CD4-positive, alpha-beta T cell treated with Interleukin-15 for 1 hour (primary cell): ENCODE results near the gene TRPC1.
A peak's percentile ranks its signal among the peaks of the same experiment; 100 is the strongest.

Source experiments
- DNase-seq: peaks from one replicate; pipeline ENCODE4 v3.0.0-alpha.2; 2020

The TRPC1 gene

GRCh38 chr3:142768338-142768737 lies 44.5 kb downstream of the TRPC1 start:
- DNase-seq, result no peak

- no peak for DNase-seq
These were observed 54.1 kb downstream of the TRPC1 start for GRCh38 chr3:142777927-142778326.

DNA sequence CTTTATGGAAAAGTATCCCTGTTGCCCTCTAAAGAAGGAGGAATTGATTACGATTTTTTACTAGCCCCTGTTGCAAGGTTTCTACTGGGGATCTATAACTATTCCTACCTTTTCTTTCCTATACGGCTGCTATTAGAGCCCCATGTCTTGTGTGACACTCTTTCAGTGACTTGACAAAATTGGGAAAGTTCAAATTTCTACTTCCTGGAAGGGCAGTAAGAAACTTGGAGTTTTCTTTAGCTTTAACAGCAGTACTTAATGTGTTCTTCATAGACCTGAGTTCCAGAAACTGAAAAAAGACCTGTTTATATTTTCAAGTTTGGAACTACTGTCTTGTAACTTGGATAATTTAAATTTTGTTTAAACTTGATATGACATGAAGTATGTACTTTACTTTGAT lies 54.7 kb downstream of the TRPC1 start:
- DNase-seq, result no peak

DNA sequence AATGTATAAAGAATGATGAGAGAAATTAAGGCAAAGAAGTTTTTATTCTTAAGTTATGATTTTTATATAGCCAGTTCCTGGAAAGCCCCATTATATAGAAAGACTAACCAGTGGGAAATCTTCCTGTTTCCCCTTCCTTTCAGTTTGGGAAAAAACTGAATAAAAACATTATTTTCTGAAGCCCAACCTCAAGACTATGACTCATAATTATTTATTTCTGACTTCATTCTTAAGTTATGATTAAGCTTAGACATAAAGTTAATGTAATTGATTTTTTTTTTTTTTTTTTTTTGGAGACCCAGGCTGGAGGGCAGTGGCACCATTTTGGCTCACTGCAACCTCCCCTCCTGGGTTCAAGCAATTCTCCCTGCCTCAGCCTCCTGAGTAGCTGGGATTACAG lies 55.8 kb downstream of the TRPC1 start:
- DNase-seq, result no peak

DNA sequence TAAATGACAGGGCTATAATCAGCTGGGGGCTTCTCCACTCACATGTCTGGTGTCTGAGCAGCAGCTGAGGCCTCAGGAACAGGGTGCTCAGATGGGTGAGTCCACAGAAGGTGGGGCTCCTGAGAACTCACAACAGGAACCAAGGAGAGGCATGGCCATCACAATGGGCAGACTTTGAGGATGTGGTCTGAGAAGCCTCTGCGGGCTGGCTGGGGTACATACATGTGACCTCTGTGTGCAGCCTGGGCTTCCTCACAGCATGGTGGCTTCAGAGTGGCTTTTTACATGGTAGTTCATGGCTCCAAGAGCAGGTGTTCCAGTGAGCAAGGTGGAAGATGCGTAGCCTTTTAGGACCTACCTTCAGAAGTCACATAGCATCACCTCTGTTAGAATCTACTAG lies 58.8 kb downstream of the TRPC1 start:
- DNase-seq, result no peak

DNA sequence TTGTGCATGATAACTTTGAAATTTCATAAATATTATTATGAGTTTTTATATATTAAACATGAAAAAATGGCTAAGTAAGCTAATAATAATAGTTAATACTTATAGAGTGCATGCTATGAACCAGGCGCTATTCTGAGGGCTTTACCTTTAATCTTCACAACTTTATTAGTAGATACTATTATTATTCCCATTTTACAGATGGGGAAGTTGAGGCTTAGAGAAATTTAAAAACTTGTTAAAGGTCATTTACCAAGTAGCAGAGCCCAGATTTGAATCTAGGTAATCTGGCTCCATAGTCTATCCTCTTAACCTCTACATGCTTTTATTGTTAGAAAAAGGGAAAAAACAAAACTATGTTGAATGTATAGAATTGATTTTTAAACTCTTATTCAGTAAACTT lies 60.4 kb downstream of the TRPC1 start:
- DNase-seq, result no peak

DNA sequence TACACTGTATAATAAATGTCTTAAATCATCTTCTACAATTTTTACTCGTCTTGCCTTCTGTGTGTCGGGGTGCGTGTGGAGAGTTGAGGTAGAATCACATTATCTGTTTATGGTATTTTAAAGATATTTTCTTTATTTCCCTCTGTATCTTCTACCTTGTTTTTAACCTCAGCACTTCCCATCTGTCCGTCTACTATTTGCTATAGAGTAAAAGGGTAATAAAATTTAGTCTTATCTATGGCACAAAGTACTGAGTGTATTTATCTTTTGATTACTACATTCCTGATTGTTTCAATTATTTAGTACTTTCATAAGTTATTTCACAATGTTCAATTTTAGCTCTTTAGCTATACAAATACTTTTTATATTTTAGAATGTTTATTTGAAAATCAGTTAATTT lies 62.2 kb downstream of the TRPC1 start:
- no peak for DNase-seq

GRCh38 chr3:142787719-142788118 lies 63.9 kb downstream of the TRPC1 start:
- DNase-seq, result no peak

DNA sequence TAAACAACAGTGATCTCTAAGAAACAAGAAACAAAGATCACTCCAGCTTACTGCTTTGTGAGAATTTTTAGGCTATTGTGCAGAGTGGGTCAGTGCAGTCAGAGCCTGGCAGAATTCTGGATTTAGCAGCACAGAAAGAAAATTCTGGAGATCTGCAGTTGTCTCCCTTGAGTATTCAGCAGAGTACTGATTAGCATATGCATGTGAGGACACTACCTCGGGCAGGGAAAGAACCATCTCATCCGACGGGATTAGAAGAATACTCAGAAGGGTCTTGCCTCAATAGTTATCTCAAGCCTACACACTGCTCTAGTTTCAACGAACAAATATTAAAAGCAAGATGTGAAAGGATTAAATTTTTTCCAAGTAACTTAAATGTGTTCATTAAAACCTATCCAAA lies 70.7 kb downstream of the TRPC1 start:
- DNase-seq, result no peak

DNA sequence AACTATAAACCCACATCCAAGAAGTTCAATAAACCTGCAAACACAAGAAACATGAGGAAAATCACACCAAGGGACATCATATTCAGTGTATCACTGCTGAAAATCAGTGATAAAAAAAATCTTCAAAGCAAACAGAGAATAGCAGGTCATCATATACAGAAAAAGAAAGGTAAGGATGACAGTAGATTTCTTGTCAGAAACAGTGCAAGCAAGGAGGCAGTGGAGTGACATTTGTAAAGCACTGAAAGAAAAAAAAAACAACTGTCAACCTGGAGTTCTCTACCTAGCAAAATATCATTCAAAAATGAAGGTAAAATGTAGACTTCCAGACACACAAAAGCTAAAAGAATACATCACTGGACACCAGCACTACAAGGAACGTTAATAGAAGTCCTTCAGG lies 71.5 kb downstream of the TRPC1 start:
- DNase-seq, result no peak

- DNase-seq, result no peak
These were observed 73.0 kb downstream of the TRPC1 start for GRCh38 chr3:142796823-142797222.

DNA sequence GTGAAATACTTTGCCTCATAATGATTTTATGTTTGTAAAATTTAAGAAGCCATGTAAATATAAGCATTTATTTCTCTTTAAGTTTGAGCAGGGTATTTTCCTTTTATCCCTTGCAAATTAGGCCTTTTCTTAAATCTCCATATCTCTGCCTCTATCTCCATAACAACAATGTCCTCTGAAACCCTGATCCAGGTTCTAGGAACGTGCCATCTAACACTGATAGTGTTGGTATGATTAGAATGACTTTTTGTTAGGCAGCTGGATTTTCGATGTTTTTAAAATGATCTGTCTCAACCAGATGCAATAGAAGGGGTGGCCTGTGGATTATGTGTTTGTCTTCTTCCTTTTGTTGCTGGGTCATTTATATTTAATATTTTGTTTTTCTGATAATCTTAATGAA lies 77.9 kb downstream of the TRPC1 start:
- DNase-seq, result no peak

- no peak for DNase-seq
These were observed 79.1 kb downstream of the TRPC1 start for GRCh38 chr3:142802891-142803290.

DNA sequence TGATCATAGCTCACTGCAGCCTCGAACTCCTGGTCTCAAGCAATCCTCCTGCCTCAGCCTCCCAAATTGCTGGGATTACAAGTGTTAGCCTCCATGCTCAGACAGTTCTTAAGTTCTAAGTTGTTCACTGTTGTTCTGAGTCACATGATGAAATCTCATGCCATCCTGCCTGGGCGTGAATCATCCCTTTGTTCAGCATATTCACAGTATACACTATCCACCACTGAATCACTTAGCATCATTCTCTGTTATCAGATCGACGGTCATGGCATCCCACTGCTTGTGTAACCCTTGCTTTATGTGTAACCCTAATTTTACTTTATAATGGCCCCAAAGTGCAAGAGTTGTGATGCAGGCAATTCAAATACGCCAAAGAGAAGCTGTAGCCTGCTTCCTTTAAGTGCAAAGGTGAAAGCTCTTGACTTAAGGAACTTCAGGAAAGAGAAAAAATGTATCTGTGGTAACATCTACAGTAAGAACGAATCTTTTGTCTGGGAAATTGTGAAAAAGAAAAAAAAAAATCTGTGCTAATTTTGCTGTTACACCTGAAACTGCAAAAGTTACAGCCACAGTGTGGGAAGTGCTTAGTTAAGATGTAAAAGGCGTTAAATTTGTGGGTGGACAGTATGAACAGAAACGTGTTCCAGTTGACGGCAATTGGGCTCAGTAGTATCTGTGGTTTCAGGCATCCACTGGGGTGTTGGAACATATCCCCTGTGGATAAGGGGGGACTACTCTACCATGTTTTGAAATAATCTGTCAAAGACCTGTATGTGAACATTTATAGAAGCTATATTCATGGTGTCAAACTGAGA lies 84.5 kb downstream of the TRPC1 start:
- no peak for DNase-seq

DNA sequence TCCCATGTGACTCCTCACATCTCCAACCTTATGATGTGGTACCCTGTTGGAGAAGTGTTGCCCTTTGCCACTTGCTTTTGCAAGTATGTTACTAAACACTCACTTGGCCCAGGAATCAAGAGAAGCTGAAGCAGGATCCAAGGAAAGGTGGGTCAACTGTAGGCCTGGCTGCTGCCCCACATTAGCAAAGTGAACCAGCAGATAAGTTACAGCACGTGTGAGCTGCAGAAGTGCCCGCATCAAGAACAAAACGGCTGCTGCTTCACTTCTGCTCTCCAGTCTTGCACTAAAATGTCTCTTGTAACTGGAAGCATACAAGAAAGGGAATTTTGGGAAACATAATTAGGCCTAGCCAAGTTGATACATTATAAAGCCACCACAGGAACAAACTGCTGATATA lies 85.4 kb downstream of the TRPC1 start:
- no peak for DNase-seq

- no peak for DNase-seq
These were observed 92.0 kb downstream of the TRPC1 start for GRCh38 chr3:142815803-142816202.

DNA sequence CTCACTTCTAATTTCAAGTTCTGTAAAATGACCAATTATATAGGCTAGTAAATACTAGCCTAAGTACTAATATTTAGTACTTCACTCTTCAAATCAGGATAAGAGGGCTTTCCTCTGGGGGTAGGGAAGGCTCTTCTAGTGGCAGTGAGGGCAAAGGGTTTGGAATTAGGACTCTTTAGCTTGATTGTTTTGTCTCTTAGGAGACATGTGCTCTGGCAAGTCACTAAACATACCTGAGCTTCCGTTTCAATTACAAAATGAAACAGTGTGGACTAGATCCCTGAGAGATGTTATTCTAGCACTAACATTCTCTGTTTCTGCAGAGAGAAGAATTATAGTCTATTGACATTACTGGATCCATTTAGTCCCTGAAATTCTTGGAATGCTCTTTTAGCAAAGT lies 93.5 kb downstream of the TRPC1 start:
- no peak for DNase-seq

DNA sequence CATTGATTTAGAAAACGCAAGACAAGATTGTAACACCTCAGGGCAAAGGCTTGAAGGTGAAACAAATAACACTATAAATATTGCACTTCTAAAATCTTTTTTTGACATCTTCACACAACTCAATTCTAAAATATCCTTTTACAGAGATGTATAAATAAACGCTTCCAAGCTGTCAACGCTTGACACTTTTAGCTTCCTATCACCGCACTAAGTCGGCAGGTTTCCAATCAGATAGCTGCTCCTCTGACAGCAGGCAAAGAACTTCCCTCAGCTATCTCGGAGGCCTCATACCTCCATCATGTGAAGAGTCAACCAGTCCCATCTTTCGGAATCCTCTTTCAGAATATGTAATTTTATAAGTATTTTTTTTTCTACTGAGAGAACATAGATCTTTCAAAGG lies 94.1 kb downstream of the TRPC1 start:
- DNase-seq, result no peak

- DNase-seq, result no peak
These were observed 94.8 kb downstream of the TRPC1 start for GRCh38 chr3:142818651-142819050.

DNA sequence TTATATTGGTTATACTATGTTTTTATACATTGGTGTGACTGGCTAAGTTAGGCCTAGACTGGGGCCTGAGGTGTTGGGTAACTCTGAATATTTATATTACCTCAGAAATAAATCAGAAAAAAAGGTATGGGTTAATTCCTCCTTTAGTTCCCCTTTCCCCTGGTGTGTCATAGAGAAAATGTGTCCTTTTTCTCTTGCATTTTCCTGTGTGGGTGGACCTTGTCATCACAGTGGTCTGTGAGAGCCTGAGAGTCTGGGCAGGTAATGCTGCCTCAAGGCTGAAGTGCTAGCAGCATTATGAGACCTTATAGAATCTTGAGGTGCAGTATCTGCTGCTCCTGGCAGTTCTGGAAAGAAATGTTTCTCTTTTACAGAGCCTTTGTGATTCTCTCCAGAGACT lies 95.3 kb downstream of the TRPC1 start:
- DNase-seq, result no peak

GRCh38 chr3:142828703-142829305 lies 105.0 kb downstream of the TRPC1 start:
- DNase-seq, result peak; percentile 32

- DNase-seq, result no peak
These were observed 113.7 kb downstream of the TRPC1 start for GRCh38 chr3:142837526-142837925.

- no peak for DNase-seq
These were observed 116.0 kb downstream of the TRPC1 start for GRCh38 chr3:142839831-142840230.

GRCh38 chr3:142844339-142844977 lies 120.6 kb downstream of the TRPC1 start:
- DNase-seq, result no peak
